GM19455 (cell line): Measurements from ENCODE around the gene EGFL7.

Source experiments
- ATAC-seq: cut with Tn5 transposase; IDR thresholded peaks from one replicate; pipeline ENCODE4 v1.9.1; 2021; ENCODE audit not compliant: unreplicated experiment

Gene EGFL7

GRCh38 chr9:136671646-136672430 is 9.1 kb downstream of the EGFL7 start:
- ATAC-seq = no peak

GRCh38 chr9:136672431-136673087 is 9.8 kb downstream of the EGFL7 start:
- ATAC-seq = no peak

- ATAC-seq = no peak
Measured at GRCh38 chr9:136673088-136673974, 10.6 kb downstream of the EGFL7 start.

GRCh38 chr9:136673975-136674785 is 11.5 kb downstream of the EGFL7 start:
- no peak for ATAC-seq

GRCh38 chr9:136674786-136675349 is 12.2 kb downstream of the EGFL7 start:
- no peak for ATAC-seq

GRCh38 chr9:136675477-136676296 is 13.0 kb downstream of the EGFL7 start:
- ATAC-seq = no peak

- ATAC-seq = no peak
Measured at GRCh38 chr9:136676297-136676794, 13.6 kb downstream of the EGFL7 start.

- ATAC-seq = no peak
Measured at GRCh38 chr9:136676920-136677686, 14.4 kb downstream of the EGFL7 start.

GRCh38 chr9:136678034-136678433 is 15.3 kb downstream of the EGFL7 start:
- no peak for ATAC-seq

- no peak for ATAC-seq
Measured at GRCh38 chr9:136678624-136679023, 15.9 kb downstream of the EGFL7 start.

GRCh38 chr9:136679431-136679941 is 16.8 kb downstream of the EGFL7 start:
- no peak for ATAC-seq

- no peak for ATAC-seq
Measured at GRCh38 chr9:136681029-136681428, 18.3 kb downstream of the EGFL7 start.

- ATAC-seq = no peak
Measured at GRCh38 chr9:136681945-136682699, 19.4 kb downstream of the EGFL7 start.

GRCh38 chr9:136682710-136683109 is 20.0 kb downstream of the EGFL7 start:
- ATAC-seq = no peak

- no peak for ATAC-seq
Measured at GRCh38 chr9:136683173-136683745, 20.5 kb downstream of the EGFL7 start.

- ATAC-seq = no peak
Measured at GRCh38 chr9:136683755-136684154, 21.0 kb downstream of the EGFL7 start.

GRCh38 chr9:136684339-136684738 is 21.6 kb downstream of the EGFL7 start:
- ATAC-seq = no peak
